ENCODE measurements around the gene SORL1. TPM values are rescaled to one million over a fixed set of nuclear protein-coding genes. Genes with fewer than 3 reads are reported as not detected.

The SORL1 gene
- total RNA-seq, 1 donor from 2014 or later: 11.1 TPM

- H3K4me3 Mint-ChIP-seq (ENCODE audit: unreplicated experiment): no peak overlapping the region
- peaks cover 3% of the 10 kb centered on the region for H3K27me3 Mint-ChIP-seq (ENCODE audit: unreplicated experiment)
- no peaks in the 10 kb centered on the region for H3K36me3 Mint-ChIP-seq (ENCODE audit: unreplicated experiment)
- TF ChIP-seq CTCF (IDR thresholded peaks at IDR 0.05; ENCODE audit: partially characterized antibody, unreplicated experiment): no peak
- DNase-seq: no peak
- H3K9me3 Mint-ChIP-seq (ENCODE audit: unreplicated experiment): peaks cover 3% of the 10 kb centered on the region
- H3K27ac Mint-ChIP-seq (ENCODE audit: unreplicated experiment): no peak overlapping the region
- H3K4me1 Mint-ChIP-seq (ENCODE audit: low read depth, unreplicated experiment): peaks cover 6% of the 10 kb centered on the region
Measured at GRCh38 chr11:121488641-121489040, 36.5 kb downstream of the SORL1 start.

- Mint-ChIP-seq H3K27ac (ENCODE audit: unreplicated experiment) (no peak overlapping the region), H3K36me3 (ENCODE audit: unreplicated experiment) (no peaks in the 10 kb centered on the region), H3K4me3 (ENCODE audit: unreplicated experiment) (no peak overlapping the region), H3K4me1 (ENCODE audit: low read depth, unreplicated experiment) (peaks cover 6% of the 10 kb centered on the region), H3K27me3 (ENCODE audit: unreplicated experiment) (peaks cover 3% of the 10 kb centered on the region), H3K9me3 (ENCODE audit: unreplicated experiment) (peaks cover 1% of the 10 kb centered on the region)
- no peak for DNase-seq
- no peak for TF ChIP-seq CTCF (IDR thresholded peaks at IDR 0.05; ENCODE audit: partially characterized antibody, unreplicated experiment)
Measured at GRCh38 chr11:121489823-121490222, 37.7 kb downstream of the SORL1 start.

GRCh38 chr11:121494355-121495099 lies 42.4 kb downstream of the SORL1 start:
- Mint-ChIP-seq H3K27ac (ENCODE audit: unreplicated experiment) (no peak overlapping the region), H3K27me3 (ENCODE audit: unreplicated experiment) (no peaks in the 10 kb centered on the region), H3K4me1 (ENCODE audit: low read depth, unreplicated experiment) (no peaks in the 10 kb centered on the region), H3K36me3 (ENCODE audit: unreplicated experiment) (no peaks in the 10 kb centered on the region), H3K9me3 (ENCODE audit: unreplicated experiment) (no peaks in the 10 kb centered on the region), H3K4me3 (ENCODE audit: unreplicated experiment) (no peak overlapping the region)
- no peak for DNase-seq
- no peak for TF ChIP-seq CTCF (IDR thresholded peaks at IDR 0.05; ENCODE audit: partially characterized antibody, unreplicated experiment)

- no peaks in the 10 kb centered on the region for H3K4me1 Mint-ChIP-seq (ENCODE audit: low read depth, unreplicated experiment)
- H3K9me3 Mint-ChIP-seq (ENCODE audit: unreplicated experiment): no peaks in the 10 kb centered on the region
- H3K36me3 Mint-ChIP-seq (ENCODE audit: unreplicated experiment): peaks cover 4% of the 10 kb centered on the region
- H3K27me3 Mint-ChIP-seq (ENCODE audit: unreplicated experiment): no peaks in the 10 kb centered on the region
- no peak overlapping the region for H3K4me3 Mint-ChIP-seq (ENCODE audit: unreplicated experiment)
- H3K27ac Mint-ChIP-seq (ENCODE audit: unreplicated experiment): no peak overlapping the region
- no peak for DNase-seq
- no peak for TF ChIP-seq CTCF (IDR thresholded peaks at IDR 0.05; ENCODE audit: partially characterized antibody, unreplicated experiment)
Measured at GRCh38 chr11:121497176-121497998, 45.3 kb downstream of the SORL1 start.

GRCh38 chr11:121499405-121499804 lies 47.3 kb downstream of the SORL1 start:
- H3K27ac Mint-ChIP-seq (ENCODE audit: unreplicated experiment): no peak overlapping the region
- no peaks in the 10 kb centered on the region for H3K9me3 Mint-ChIP-seq (ENCODE audit: unreplicated experiment)
- H3K4me3 Mint-ChIP-seq (ENCODE audit: unreplicated experiment): no peak overlapping the region
- DNase-seq: no peak
- H3K27me3 Mint-ChIP-seq (ENCODE audit: unreplicated experiment): no peaks in the 10 kb centered on the region
- H3K36me3 Mint-ChIP-seq (ENCODE audit: unreplicated experiment): peaks cover 4% of the 10 kb centered on the region
- no peak for TF ChIP-seq CTCF (IDR thresholded peaks at IDR 0.05; ENCODE audit: partially characterized antibody, unreplicated experiment)
- H3K4me1 Mint-ChIP-seq (ENCODE audit: low read depth, unreplicated experiment): no peaks in the 10 kb centered on the region

Measured in glutamatergic neuron (in vitro differentiated cells).